Measurements from ENCODE around the gene TRIM31. TPM values are rescaled to one million over a fixed set of nuclear protein-coding genes. Genes with fewer than 3 reads are reported as not detected.

Gene TRIM31
- total and polyA plus RNA-seq, 4 donors: 0.30 to 1.4 (median 0.31) TPM; not detected in 1

DNA sequence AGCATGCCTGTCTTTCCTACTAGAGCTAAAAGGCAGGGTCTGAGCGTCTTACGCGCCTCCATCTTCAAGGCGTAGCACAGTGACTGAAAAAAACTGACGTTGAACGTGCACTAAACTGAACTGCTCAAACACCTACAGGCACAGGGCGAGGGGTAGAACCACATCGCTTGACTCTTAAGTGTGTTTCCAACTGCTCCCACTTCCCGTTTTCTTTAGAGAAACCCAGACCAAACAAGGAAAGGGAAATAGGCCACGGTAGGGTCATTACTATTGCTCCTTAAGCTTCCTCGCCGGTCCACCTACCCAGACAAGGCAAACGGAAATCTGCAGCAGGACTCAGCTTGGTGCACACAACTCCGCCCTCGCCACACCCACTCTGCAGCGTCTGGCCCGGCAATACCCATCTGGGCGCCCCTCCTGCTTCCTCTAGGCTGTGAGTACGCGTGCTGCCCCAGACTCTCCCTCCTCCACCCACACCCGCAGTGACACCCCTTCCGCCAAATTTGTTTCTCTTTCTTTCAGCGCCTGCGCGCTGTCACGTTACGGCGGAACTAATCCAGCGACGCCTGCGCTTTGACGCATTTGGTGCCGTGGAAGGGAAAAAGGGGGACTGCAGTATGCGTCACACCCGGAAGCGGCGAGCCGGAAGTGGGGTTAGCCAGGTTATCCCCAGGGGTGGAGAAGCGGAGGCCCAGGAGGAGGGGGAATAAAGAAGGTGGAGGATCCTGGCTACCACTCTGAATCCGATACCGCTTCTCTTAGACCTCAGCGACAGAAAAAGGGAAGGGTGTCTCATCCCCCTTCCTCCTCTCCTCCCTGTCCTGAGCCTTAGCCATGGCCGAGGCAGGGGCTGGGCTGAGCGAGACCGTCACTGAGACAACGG, 46.1 kb downstream of the TRIM31 start, which contains the start of gene PPP1R11:
Gene PPP1R11, plus strand, starts transcription at position 622 of the 883 bp plus-strand sequence. Its CDS starts 213 bp downstream, at position 835.
- DNase-seq (peak; percentile 99 to 100 (median 100)), ATAC-seq (ENCODE audit: insufficient read depth, low FRiP score) (peak; percentile 99)
- peaks cover 6 to 14% (median 11%) of the 10 kb centered on the region in 4 donors for H3K36me3 ChIP-seq (ENCODE audit: control insufficient read depth in 4 of 4, insufficient read depth in 4 of 4, low read length in 4 of 4)
- peak within 1 kb of the TSS; percentile 75 for H3K4me3 ChIP-seq
- WGBS, 2 donors: 0 to 1% methylated on average over 46 of the region's 46 CpGs
- TF ChIP-seq, protein P1, sequence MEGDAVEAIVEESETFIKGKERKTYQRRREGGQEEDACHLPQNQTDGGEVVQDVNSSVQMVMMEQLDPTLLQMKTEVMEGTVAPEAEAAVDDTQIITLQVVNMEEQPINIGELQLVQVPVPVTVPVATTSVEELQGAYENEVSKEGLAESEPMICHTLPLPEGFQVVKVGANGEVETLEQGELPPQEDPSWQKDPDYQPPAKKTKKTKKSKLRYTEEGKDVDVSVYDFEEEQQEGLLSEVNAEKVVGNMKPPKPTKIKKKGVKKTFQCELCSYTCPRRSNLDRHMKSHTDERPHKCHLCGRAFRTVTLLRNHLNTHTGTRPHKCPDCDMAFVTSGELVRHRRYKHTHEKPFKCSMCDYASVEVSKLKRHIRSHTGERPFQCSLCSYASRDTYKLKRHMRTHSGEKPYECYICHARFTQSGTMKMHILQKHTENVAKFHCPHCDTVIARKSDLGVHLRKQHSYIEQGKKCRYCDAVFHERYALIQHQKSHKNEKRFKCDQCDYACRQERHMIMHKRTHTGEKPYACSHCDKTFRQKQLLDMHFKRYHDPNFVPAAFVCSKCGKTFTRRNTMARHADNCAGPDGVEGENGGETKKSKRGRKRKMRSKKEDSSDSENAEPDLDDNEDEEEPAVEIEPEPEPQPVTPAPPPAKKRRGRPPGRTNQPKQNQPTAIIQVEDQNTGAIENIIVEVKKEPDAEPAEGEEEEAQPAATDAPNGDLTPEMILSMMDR (IDR thresholded peaks at IDR 0.05; ENCODE audit: control extremely low read depth, extremely low read depth): no peak
- peak within 1 kb of the TSS; percentile 85 to 96 for H3K27ac ChIP-seq (ENCODE audit: low read depth in 1 of 2, low read length in 1 of 2)
- peaks cover 6 to 34% (median 8%) of the 10 kb centered on the region in 5 donors for H3K4me1 ChIP-seq (ENCODE audit: control insufficient read depth in 5 of 5, insufficient read depth in 5 of 5, low read length in 5 of 5)
- peaks cover 0 to 8% (median 4%) of the 10 kb centered on the region in 3 donors for H3K27me3 ChIP-seq (ENCODE audit: control insufficient read depth in 3 of 3, insufficient read depth in 3 of 3, low read length in 2 of 3)
- H3K9me3 ChIP-seq (ENCODE audit: control insufficient read depth in 4 of 4, insufficient read depth in 3 of 4, low read length in 3 of 4): no peaks in the 10 kb centered on the region
- peak within 1 kb of the TSS; percentile 65 to 99 for H3K9ac ChIP-seq (ENCODE audit: insufficient read depth in 1 of 2, low read length in 2 of 2)

DNA sequence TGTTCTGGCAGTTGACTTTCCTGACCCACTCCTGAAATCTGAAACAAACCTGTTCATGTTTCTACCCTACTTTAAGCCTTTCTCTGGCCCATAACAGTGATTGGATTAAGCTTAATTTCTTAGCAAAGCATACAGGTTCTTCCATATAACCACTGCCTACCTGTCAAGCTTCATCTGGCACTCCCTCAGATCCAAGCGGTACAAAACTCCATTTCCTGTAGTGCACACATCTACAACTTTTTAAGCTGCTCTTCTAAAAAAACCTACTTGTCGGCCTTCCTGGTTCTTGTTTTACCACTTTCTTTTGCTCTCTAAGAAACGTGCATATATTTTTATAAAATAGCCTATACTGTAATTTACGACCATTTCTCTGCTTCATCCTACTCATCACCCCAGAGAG, 46.8 kb downstream of the TRIM31 start:
- TF ChIP-seq, protein P1 (IDR thresholded peaks at IDR 0.05; ENCODE audit: control extremely low read depth, extremely low read depth): no peak
- peak overlapping the region; percentile 50 to 99 for H3K9ac ChIP-seq (ENCODE audit: insufficient read depth in 1 of 2, low read length in 2 of 2)
- peaks cover 0 to 4% (median 0%) of the 10 kb centered on the region in 3 donors for H3K27me3 ChIP-seq (ENCODE audit: control insufficient read depth in 3 of 3, insufficient read depth in 3 of 3, low read length in 2 of 3)
- peak overlapping the region; percentile 2 to 85 for H3K27ac ChIP-seq (ENCODE audit: low read depth in 1 of 2, low read length in 1 of 2)
- H3K36me3 ChIP-seq (ENCODE audit: control insufficient read depth in 4 of 4, insufficient read depth in 4 of 4, low read length in 4 of 4): peaks cover 6 to 14% (median 11%) of the 10 kb centered on the region in 4 donors
- DNase-seq (peak in 2 of 3 donors; percentile 17 to 19), ATAC-seq (ENCODE audit: insufficient read depth, low FRiP score) (no peak)
- peaks cover 8 to 28% (median 8%) of the 10 kb centered on the region in 5 donors for H3K4me1 ChIP-seq (ENCODE audit: control insufficient read depth in 5 of 5, insufficient read depth in 5 of 5, low read length in 5 of 5)
- no peaks in the 10 kb centered on the region for H3K9me3 ChIP-seq (ENCODE audit: control insufficient read depth in 4 of 4, insufficient read depth in 3 of 4, low read length in 3 of 4)
- 10 to 14% methylated on average over 4 of the region's 4 CpGs for WGBS, 2 donors
- H3K4me3 ChIP-seq: no peak overlapping the region

DNA sequence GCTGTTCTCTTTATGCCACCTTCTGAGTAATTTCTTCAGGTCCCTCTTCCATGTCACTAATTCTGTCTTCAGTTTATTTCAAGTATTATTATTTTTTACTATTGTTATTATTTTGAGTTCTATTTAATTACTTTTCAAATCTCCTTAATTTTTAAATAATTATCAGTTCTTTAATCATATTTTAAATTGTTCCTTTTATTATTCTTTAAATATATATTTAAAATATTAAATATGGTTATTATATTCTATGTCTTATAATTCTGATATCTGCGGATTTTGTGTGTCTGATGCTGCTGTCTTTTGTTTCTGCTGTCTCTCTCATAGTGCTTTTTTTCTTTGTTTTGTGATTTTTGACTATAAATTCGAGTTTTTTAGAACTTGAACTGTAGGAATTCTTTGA, 49.6 kb downstream of the TRIM31 start:
- Histone ChIP-seq H3K4me1 (ENCODE audit: control insufficient read depth in 5 of 5, insufficient read depth in 5 of 5, low read length in 5 of 5) (peaks cover 5 to 37% (median 14%) of the 10 kb centered on the region in 5 donors), H3K9me3 (ENCODE audit: control insufficient read depth in 4 of 4, insufficient read depth in 3 of 4, low read length in 3 of 4) (no peaks in the 10 kb centered on the region), H3K4me3 (no peak overlapping the region), H3K27ac (ENCODE audit: low read depth in 1 of 2, low read length in 1 of 2) (no peak overlapping the region), H3K27me3 (ENCODE audit: control insufficient read depth in 3 of 3, insufficient read depth in 3 of 3, low read length in 2 of 3) (no peaks in the 10 kb centered on the region), H3K36me3 (ENCODE audit: control insufficient read depth in 4 of 4, insufficient read depth in 4 of 4, low read length in 4 of 4) (peaks cover 0 to 4% (median 3%) of the 10 kb centered on the region in 4 donors), H3K9ac (ENCODE audit: insufficient read depth in 1 of 2, low read length in 2 of 2) (no peak overlapping the region)
- DNase-seq (no peak), ATAC-seq (ENCODE audit: insufficient read depth, low FRiP score) (no peak)
- TF ChIP-seq, protein P1 (IDR thresholded peaks at IDR 0.05; ENCODE audit: control extremely low read depth, extremely low read depth): no peak
- WGBS, 2 donors: 76 to 95% methylated on average over 2 of the region's 2 CpGs

All from lung (tissue), 12 donors.